ENCODE data around the gene NCK2. TPM values are rescaled to one million over a fixed set of nuclear protein-coding genes. Genes with fewer than 3 reads are reported as not detected.
A peak's percentile ranks its signal among the peaks of the same experiment; 100 is the strongest.

The NCK2 gene
- total and polyA plus RNA-seq, 2 donors = 14.5 to 31.4 TPM

GRCh38 chr2:105732101-105732500 is 12.6 kb upstream of the NCK2 start:
- H3K36me3 ChIP-seq (ENCODE audit: control insufficient read depth in 2 of 2, insufficient read depth in 2 of 2, low read length in 1 of 2) = no peaks in the 10 kb centered on the region
- no peak for DNase-seq (ENCODE audit: low read depth in 6 of 9, low spot score in 9 of 9)
- no peaks in the 10 kb centered on the region for H3K4me1 ChIP-seq (ENCODE audit: control insufficient read depth in 2 of 2, insufficient read depth in 2 of 2, low read length in 2 of 2)
- 88% methylated on average over 7 of the region's 7 CpGs for WGBS
- H3K27me3 ChIP-seq (ENCODE audit: control insufficient read depth in 2 of 2, insufficient read depth in 1 of 2, low read length in 1 of 2) = no peaks in the 10 kb centered on the region
- peaks cover 1 to 7% of the 10 kb centered on the region in 2 donors for H3K9me3 ChIP-seq (ENCODE audit: control insufficient read depth in 2 of 2, insufficient read depth in 1 of 2, low read length in 1 of 2)
- no peak overlapping the region for H3K4me3 ChIP-seq (ENCODE audit: low read length in 2 of 2)
- peak overlapping the region in 1 of 2 donors; percentile 8 for H3K27ac ChIP-seq (ENCODE audit: low read depth in 1 of 2, low read length in 1 of 2)

- WGBS = 79% methylated on average over 6 of the region's 6 CpGs
- Histone ChIP-seq H3K4me1 (ENCODE audit: control insufficient read depth in 2 of 2, insufficient read depth in 2 of 2, low read length in 2 of 2) (peaks cover 0 to 4% of the 10 kb centered on the region in 2 donors), H3K27ac (ENCODE audit: low read depth in 1 of 2, low read length in 1 of 2) (no peak overlapping the region)
Observed at GRCh38 chr2:105732955-105733607, 11.6 kb upstream of the NCK2 start.

GRCh38 chr2:105733875-105734274 is 10.8 kb upstream of the NCK2 start:
- no peak for DNase-seq (ENCODE audit: low read depth in 6 of 9, low spot score in 9 of 9)
- Histone ChIP-seq H3K9me3 (ENCODE audit: control insufficient read depth in 2 of 2, insufficient read depth in 1 of 2, low read length in 1 of 2) (peaks cover 0 to 3% of the 10 kb centered on the region in 2 donors), H3K36me3 (ENCODE audit: control insufficient read depth in 2 of 2, insufficient read depth in 2 of 2, low read length in 1 of 2) (no peaks in the 10 kb centered on the region), H3K27me3 (ENCODE audit: control insufficient read depth in 2 of 2, insufficient read depth in 1 of 2, low read length in 1 of 2) (no peaks in the 10 kb centered on the region), H3K4me1 (ENCODE audit: control insufficient read depth in 2 of 2, insufficient read depth in 2 of 2, low read length in 2 of 2) (peaks cover under 1 to 4% of the 10 kb centered on the region in 2 donors), H3K27ac (ENCODE audit: low read depth in 1 of 2, low read length in 1 of 2) (no peak overlapping the region), H3K4me3 (ENCODE audit: low read length in 2 of 2) (no peak overlapping the region)
- WGBS = 88% methylated on average over 5 of the region's 5 CpGs

More at GRCh38 chr2:105732955-105733607, 11.6 kb upstream of the NCK2 start:
- Histone ChIP-seq H3K9me3 (ENCODE audit: control insufficient read depth in 2 of 2, insufficient read depth in 1 of 2, low read length in 1 of 2) (peaks cover 0 to 3% of the 10 kb centered on the region in 2 donors), H3K4me3 (ENCODE audit: low read length in 2 of 2) (no peak overlapping the region), H3K27me3 (ENCODE audit: control insufficient read depth in 2 of 2, insufficient read depth in 1 of 2, low read length in 1 of 2) (no peaks in the 10 kb centered on the region), H3K36me3 (ENCODE audit: control insufficient read depth in 2 of 2, insufficient read depth in 2 of 2, low read length in 1 of 2) (no peaks in the 10 kb centered on the region)
- DNase-seq (ENCODE audit: low read depth in 6 of 9, low spot score in 9 of 9) = no peak

- no peak overlapping the region for H3K4me3 ChIP-seq (ENCODE audit: low read length in 2 of 2)
- H3K27ac ChIP-seq (ENCODE audit: low read depth in 1 of 2, low read length in 1 of 2) = no peak overlapping the region
- peaks cover 10 to 15% of the 10 kb centered on the region in 2 donors for H3K4me1 ChIP-seq (ENCODE audit: control insufficient read depth in 2 of 2, insufficient read depth in 2 of 2, low read length in 2 of 2)
- no peaks in the 10 kb centered on the region for H3K36me3 ChIP-seq (ENCODE audit: control insufficient read depth in 2 of 2, insufficient read depth in 2 of 2, low read length in 1 of 2)
- no peaks in the 10 kb centered on the region for H3K27me3 ChIP-seq (ENCODE audit: control insufficient read depth in 2 of 2, insufficient read depth in 1 of 2, low read length in 1 of 2)
- no peak for DNase-seq (ENCODE audit: low read depth in 6 of 9, low spot score in 9 of 9)
- peaks cover 0 to 3% of the 10 kb centered on the region in 2 donors for H3K9me3 ChIP-seq (ENCODE audit: control insufficient read depth in 2 of 2, insufficient read depth in 1 of 2, low read length in 1 of 2)
- WGBS = 80% methylated on average over 4 of the region's 4 CpGs
Observed at GRCh38 chr2:105734762-105735538, 9.8 kb upstream of the NCK2 start.

- no peaks in the 10 kb centered on the region for H3K36me3 ChIP-seq (ENCODE audit: control insufficient read depth in 2 of 2, insufficient read depth in 2 of 2, low read length in 1 of 2)
Observed at GRCh38 chr2:105736145-105736544, 8.6 kb upstream of the NCK2 start.

DNA sequence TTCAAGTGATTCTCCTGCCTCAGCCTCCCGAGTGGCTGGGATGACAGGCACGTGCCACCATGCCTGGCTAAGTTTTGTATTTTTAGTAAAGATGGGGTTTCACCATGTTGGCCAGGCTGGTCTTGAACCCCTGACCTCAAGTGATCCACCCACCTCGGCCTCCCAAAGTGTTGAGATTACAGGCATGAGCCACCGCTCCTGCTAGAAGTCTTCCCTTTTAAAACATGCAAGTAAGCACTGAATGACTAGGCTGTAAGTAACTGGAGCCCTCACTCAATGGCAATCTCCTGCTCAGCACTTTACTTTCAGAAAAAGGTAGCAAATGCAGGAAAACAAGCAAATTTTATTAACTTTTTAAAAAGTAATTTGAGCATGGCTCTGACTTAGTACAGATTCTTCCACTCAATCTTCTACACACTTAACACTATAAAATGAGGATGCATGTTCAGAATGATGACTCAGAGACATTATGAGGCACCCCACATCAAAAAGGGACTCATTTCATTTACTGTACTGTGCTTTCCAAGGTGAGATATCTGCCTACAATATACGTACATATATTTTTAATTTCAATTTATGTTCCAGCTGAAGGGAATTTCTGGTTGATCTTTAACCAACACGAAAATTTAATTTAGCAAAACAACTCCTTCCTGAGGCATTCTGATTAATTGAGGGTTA is 6.6 kb upstream of the NCK2 start:
- peak in 4 of 9 donors; percentile 39 to 77 (median 52) for DNase-seq (ENCODE audit: low read depth in 6 of 9, low spot score in 9 of 9)
- Histone ChIP-seq H3K27me3 (ENCODE audit: control insufficient read depth in 2 of 2, insufficient read depth in 1 of 2, low read length in 1 of 2) (no peaks in the 10 kb centered on the region), H3K9me3 (ENCODE audit: control insufficient read depth in 2 of 2, insufficient read depth in 1 of 2, low read length in 1 of 2) (peaks cover 0 to 3% of the 10 kb centered on the region in 2 donors), H3K27ac (ENCODE audit: low read depth in 1 of 2, low read length in 1 of 2) (peak overlapping the region in 1 of 2 donors; percentile 80), H3K4me3 (ENCODE audit: low read length in 2 of 2) (no peak overlapping the region), H3K4me1 (ENCODE audit: control insufficient read depth in 2 of 2, insufficient read depth in 2 of 2, low read length in 2 of 2) (peaks cover 11 to 15% of the 10 kb centered on the region in 2 donors), H3K36me3 (ENCODE audit: control insufficient read depth in 2 of 2, insufficient read depth in 2 of 2, low read length in 1 of 2) (no peaks in the 10 kb centered on the region)
- WGBS = 82% methylated on average over 6 of the region's 6 CpGs

More at GRCh38 chr2:105736145-105736544, 8.6 kb upstream of the NCK2 start:
- H3K4me3 ChIP-seq (ENCODE audit: low read length in 2 of 2) = no peak overlapping the region
- H3K27me3 ChIP-seq (ENCODE audit: control insufficient read depth in 2 of 2, insufficient read depth in 1 of 2, low read length in 1 of 2) = no peaks in the 10 kb centered on the region
- peaks cover 0 to 3% of the 10 kb centered on the region in 2 donors for H3K9me3 ChIP-seq (ENCODE audit: control insufficient read depth in 2 of 2, insufficient read depth in 1 of 2, low read length in 1 of 2)
- no peak overlapping the region for H3K27ac ChIP-seq (ENCODE audit: low read depth in 1 of 2, low read length in 1 of 2)
- H3K4me1 ChIP-seq (ENCODE audit: control insufficient read depth in 2 of 2, insufficient read depth in 2 of 2, low read length in 2 of 2) = peaks cover 11 to 15% of the 10 kb centered on the region in 2 donors
- DNase-seq (ENCODE audit: low read depth in 6 of 9, low spot score in 9 of 9) = no peak
- WGBS = 97% methylated on average over 6 of the region's 6 CpGs

- peak overlapping the region; percentile 74 to 80 for H3K27ac ChIP-seq (ENCODE audit: low read depth in 1 of 2, low read length in 1 of 2)
- WGBS = 29% methylated on average over 6 of the region's 6 CpGs
- DNase-seq (ENCODE audit: low read depth in 6 of 9, low spot score in 9 of 9) = peak in 3 of 9 donors; percentile 26 to 68 (median 38)
- peaks cover 0 to 3% of the 10 kb centered on the region in 2 donors for H3K9me3 ChIP-seq (ENCODE audit: control insufficient read depth in 2 of 2, insufficient read depth in 1 of 2, low read length in 1 of 2)
- no peaks in the 10 kb centered on the region for H3K27me3 ChIP-seq (ENCODE audit: control insufficient read depth in 2 of 2, insufficient read depth in 1 of 2, low read length in 1 of 2)
- no peaks in the 10 kb centered on the region for H3K36me3 ChIP-seq (ENCODE audit: control insufficient read depth in 2 of 2, insufficient read depth in 2 of 2, low read length in 1 of 2)
- H3K4me1 ChIP-seq (ENCODE audit: control insufficient read depth in 2 of 2, insufficient read depth in 2 of 2, low read length in 2 of 2) = peaks cover 11 to 20% of the 10 kb centered on the region in 2 donors
- H3K4me3 ChIP-seq (ENCODE audit: low read length in 2 of 2) = no peak overlapping the region
Observed at GRCh38 chr2:105738658-105739241, 6.0 kb upstream of the NCK2 start.

GRCh38 chr2:105739426-105739825 is 5.3 kb upstream of the NCK2 start:
- no peaks in the 10 kb centered on the region for H3K36me3 ChIP-seq (ENCODE audit: control insufficient read depth in 2 of 2, insufficient read depth in 2 of 2, low read length in 1 of 2)
- H3K27me3 ChIP-seq (ENCODE audit: control insufficient read depth in 2 of 2, insufficient read depth in 1 of 2, low read length in 1 of 2) = no peaks in the 10 kb centered on the region
- peak overlapping the region; percentile 53 to 80 for H3K27ac ChIP-seq (ENCODE audit: low read depth in 1 of 2, low read length in 1 of 2)
- DNase-seq (ENCODE audit: low read depth in 6 of 9, low spot score in 9 of 9) = no peak
- H3K9me3 ChIP-seq (ENCODE audit: control insufficient read depth in 2 of 2, insufficient read depth in 1 of 2, low read length in 1 of 2) = peaks cover 0 to 3% of the 10 kb centered on the region in 2 donors
- H3K4me3 ChIP-seq (ENCODE audit: low read length in 2 of 2) = no peak overlapping the region
- H3K4me1 ChIP-seq (ENCODE audit: control insufficient read depth in 2 of 2, insufficient read depth in 2 of 2, low read length in 2 of 2) = peaks cover 11 to 26% of the 10 kb centered on the region in 2 donors
- WGBS = 95% methylated on average over 8 of the region's 8 CpGs

Measured in thymus (tissue), 11 donors.